ENCODE measurements around the gene RANBP10.

Gene RANBP10

DNA sequence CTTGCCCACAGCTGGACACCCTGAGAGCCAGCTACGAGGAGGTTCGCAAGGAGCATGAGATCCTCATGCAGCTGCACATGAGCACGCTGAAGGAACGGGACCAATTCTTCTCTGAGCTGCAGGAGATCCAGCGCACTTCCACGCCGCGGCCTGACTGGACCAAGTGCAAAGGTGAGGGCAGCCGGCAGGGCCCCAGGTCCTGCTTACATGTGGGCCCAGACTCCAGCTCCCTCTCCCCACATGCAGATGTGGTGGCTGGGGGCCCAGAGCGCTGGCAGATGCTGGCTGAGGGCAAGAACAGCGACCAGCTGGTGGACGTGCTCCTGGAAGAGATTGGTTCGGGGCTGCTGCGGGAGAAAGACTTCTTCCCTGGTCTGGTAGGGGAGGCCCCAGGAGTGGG lies 19.5 kb upstream of the RANBP10 start:
- no peak for DNase-seq (ENCODE audit: low spot score)

DNA sequence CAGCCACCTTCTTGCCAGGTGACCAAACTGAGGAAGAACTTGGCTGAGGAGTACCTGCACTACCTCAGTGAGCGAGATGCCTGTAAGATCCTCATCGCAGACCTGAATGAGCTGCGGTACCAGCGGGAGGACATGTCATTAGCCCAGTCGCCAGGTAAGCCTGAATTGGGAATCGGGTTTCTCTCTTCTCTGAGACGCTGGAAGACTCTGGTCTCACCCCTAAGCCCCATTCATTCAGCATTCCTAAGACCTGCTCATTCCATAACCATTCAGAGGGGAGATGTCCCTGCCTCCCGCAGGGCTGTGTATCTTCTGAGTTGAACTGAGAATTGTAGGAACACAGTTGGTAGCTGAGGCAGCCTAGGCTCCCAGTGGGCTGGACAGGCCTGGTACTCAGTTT lies 18.8 kb upstream of the RANBP10 start:
- no peak for DNase-seq (ENCODE audit: low spot score)

DNA sequence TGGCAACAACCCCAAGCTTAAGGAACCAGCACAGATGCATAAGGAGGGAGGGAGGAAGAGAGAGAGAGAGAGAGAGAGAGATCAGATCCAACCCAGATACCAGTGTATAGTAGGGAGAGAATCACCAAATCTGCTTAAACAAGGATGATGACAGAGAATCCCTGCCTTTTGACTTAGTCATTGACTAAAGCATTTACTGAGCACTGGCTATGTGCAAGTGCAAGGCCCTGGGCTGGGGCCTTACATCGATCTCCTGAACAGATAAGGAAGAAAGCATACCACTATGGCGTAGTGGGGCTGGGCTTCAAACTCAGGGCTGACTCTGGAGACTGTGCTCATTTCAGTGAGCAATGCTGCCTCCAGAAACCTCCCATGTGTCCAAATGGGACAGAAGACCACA lies 16.2 kb upstream of the RANBP10 start:
- peak; percentile 24 for DNase-seq (ENCODE audit: low spot score)

DNA sequence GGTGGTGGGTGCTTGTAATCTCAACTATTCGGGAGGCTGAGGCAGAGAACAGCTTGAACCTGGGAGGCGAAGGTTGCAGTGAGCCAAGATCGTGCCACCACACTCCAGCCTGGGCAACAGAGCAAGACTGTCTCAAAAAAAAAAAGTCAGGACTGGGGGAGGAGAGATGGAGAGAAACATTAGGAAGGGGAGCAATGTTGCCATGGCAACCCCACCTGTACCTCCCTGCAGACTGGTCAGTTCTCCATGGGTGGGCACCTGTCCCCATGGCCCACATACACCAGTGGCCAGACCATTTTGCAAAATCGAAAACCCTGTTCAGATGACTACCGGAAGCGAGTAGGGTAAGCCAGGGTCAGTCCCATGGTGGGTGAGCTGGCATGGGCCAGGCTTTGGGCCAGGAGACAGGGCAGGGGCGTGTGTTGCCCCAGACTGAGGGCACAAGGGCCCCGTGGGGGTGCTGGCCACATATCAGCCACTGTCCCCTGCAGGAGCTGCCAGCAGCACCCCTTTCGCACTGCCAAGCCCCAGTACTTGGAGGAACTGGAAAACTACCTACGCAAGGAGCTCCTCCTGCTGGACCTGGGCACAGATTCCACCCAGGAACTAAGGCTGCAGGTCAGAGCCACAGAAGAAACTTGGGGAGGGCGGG lies 14.4 kb upstream of the RANBP10 start:
- no peak for DNase-seq (ENCODE audit: low spot score)

DNA sequence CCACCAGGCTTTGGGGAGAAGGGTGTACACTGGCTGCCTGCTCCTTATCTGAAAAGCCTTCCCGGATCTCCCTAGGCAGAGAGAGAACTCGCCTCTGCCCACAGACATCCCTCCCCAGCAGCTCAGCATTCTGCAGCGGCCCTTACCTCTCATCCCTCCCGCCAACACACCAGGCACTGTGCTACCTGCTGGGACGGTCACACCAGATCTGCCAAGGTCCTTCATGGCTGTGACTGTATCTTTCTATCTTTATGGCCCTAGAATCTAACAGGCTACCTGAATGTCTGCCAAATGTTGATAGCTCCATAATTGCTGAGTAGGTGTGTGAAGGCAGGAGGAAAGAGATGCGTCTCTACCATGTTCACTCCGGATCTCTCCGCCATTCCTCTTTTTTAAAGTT lies 8.2 kb upstream of the RANBP10 start:
- no peak for DNase-seq (ENCODE audit: low spot score)

DNA sequence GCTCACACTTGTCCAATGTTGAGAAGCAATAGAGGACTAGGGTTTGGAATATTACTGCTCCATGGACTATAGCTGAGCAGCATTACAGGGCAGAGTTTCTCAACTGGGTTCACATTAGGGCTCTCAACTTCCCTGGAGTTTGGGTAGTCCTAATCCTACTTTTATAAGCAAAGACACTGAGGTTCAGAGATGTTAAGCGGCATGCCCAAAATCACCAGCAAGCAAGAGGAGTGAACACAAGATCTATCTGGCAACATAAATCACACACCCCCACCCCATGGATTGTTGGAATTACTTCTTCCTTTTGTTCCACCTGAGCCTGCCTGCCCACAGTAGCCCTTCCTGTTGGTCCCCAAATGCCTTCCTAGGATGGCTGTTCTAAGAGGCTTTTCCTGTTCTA lies 5.5 kb upstream of the RANBP10 start:
- DNase-seq (ENCODE audit: low spot score), result no peak

DNA sequence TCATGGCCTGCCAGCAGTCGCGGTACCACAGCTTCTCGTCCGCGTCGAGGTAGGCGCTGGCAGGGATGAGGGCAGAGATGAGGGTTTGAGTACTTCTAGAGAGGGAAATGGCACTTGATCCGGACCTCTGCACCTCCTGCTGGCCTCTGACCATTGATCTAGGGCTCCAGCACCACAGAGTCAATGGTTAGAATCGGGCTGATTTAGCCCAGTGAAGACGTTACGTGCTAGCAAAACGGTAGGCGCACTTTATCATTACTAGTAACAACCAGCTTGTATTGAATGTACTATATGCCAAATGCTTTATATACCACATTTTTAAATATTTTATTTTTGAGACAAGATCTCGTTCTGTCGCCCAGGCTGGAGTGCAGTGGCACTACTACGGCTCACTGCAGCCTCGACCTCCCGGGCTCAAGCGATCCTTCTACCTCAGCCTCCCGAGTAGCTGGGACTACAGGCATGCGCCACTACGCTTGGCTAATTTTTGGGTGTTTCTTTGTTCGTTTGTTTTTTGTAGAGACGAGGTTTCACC lies 855 bp upstream of the RANBP10 start:
- DNase-seq (ENCODE audit: low spot score), result no peak

DNA sequence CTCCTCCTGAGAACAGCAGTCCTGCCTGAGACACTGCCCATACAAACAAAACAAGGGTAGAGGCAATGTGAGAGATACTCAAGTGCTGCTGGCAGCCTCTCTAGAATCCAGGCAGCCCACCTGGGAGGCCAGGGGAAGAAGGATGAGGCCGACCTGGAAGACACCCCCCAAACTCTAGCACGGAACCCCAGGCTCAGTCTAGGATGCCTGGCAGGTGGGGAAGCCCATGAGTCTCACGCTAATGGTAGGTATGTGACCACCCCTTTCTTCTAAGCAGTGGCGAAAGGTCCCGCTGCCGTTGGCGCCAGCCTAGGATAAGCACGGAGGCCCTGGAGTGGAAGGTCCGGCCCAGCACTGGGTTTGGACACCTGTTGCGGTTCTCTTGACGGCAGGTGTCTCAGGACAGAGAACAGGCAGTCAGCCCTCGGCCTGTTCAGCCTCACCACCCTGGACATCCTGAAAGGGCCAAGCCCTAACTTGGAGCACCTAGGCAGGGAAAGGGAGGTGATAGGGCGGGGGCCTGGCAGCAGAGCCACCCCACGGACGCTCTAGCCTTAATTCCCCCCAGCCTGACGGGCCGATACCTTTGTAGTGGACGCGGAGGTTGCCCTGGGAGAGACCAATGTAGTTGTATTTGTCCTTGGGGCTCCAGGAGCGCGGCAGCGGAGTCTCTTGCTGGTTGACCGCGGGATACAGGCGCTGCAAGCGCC lies 487 bp downstream of the RANBP10 start:
- DNase-seq (ENCODE audit: low spot score), result no peak

DNA sequence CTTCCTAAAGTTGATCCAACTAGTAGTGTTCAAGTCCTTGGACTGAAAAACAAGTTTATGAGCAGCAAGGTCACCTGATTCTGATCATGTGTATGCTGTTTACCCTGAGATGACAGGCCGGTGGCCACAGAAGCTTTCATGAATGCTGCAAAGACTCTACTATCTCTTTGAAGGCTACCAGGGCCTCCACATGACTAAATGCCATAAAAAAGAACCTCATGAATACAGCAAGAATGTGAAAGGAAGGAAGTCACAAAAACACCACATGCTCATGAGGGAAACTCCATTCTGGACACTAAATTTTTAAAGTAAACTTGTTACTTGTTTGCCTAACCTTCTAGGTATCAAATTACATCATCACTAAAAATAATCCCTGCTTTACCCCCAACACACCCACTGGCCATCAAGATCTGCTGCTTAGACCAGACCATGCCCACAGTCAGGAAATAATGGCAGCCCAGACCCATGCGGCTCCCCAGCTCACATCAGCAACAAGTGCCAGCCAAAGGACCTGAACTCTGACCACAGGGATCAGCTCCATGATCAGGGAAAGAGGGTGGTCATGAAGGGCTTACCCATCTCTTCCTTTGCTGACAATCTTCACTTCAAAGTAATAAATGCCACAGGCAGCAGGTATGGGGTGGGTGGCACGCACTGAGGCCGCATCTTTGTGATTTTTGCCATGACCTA lies 1.4 kb downstream of the RANBP10 start:
- no peak for DNase-seq (ENCODE audit: low spot score)

DNA sequence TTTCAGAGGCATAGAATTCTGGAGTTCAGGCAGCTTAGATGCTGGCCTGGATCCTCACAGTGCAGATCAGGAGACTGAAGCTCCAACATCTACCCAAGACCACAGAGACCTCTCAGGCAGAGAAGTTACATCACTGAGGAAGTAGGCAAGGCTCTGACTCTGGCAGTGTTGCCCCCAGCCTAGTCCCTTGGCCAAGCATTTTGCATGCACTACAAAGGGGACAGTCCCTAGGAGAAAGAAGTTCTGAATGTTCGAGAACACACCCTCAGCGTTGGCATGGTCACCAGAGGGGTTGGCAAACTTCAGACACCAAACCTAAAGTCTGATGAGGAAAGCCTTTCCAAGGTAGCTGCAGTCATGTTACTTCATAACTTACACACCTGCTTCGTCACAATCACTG lies 2.5 kb downstream of the RANBP10 start:
- DNase-seq (ENCODE audit: low spot score), result no peak

DNA sequence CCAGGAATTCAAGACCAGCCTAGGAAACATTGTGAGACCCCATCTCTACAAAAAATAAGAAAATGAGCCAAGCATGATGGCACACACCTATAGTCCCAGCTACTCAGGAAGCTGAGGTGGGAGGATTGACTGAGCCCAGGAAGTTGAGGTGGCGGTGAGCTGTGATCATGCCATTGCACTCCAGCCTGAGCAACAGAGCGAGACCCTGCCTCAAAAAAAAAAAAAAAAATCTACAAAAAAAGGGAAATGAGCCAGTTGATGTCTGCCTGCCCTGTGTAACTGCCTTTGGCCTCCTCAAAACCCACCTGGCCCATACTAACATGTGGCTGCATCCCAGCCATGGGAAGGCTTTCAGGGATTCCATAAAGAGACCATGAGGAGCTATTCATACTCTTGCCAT lies 4.5 kb downstream of the RANBP10 start:
- no peak for DNase-seq (ENCODE audit: low spot score)

DNA sequence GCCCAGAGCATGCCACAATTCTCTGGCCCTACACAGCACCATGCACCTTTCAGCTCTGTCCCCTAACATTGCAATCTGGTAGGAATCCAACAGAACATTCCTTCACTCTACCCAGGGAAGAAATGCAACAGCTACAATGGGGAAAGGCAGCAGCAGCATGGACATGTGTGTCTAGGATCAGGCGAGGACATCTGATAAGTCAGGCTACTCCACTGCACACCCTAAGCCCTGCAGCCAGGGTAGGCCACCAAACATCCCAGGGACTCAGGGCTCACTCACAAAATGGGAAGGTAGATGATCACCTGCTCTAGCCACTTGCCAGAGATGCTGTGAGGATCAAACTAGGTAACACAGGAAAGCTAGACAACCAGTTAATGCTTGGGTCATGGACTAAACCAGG lies 5.1 kb downstream of the RANBP10 start:
- no peak for DNase-seq (ENCODE audit: low spot score)

DNA sequence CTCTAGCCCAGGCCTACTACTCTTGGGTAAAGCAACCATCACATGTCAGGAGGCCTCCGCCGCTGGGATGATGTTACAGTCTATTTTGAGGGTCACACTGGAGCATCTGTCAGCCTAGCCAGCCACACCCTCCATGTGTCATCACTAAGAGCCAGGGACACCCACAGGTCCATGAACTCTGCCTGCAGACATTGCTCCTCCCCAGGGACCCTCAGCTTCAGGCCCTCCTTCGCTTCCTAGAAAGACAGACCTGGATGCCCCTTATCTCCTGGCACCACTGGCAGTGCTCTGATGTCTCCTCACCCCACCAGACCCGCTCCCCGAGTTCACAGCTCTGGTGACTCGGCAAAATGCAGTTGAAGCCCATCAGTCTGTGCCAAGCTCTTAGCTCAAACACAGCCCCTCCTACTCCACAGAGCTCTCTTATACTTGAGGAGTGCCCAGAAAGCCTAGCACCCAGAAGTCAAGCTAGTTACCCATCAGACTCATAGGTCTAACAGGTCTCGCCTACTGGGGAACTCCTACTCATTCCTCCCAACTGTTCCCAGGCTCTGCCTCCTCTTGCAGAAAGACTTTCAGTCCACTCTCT lies 5.9 kb downstream of the RANBP10 start:
- DNase-seq (ENCODE audit: low spot score), result peak; percentile 58

DNA sequence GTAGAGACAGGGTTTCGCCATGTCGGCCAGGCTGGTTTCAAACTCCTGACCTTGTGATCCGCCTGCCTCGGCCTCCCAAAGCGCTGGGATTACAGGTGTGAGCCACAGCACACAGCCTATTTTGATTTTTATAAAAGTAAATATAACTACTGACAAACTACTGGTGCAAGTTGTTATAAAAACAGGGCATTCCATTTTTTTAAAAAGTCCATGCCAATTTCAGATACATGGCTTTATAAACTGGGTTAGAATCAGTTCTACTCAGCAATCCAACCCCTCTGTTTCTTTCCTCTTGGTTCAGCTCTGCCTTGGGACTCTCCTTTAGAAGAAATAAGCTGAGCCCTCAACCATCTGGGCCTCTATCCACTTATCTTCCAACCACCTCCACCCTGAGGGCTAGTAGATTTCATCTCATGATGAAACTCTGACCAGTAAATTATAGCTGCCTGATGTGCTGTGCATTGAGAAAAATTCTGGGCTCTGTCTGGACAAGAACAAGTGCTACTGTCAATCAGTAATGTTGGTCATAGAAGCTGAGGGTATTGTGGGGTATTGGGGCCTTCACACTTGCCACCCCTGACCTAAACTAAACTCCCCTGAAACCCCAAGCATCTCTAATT lies 10.2 kb downstream of the RANBP10 start:
- DNase-seq (ENCODE audit: low spot score), result no peak

DNA sequence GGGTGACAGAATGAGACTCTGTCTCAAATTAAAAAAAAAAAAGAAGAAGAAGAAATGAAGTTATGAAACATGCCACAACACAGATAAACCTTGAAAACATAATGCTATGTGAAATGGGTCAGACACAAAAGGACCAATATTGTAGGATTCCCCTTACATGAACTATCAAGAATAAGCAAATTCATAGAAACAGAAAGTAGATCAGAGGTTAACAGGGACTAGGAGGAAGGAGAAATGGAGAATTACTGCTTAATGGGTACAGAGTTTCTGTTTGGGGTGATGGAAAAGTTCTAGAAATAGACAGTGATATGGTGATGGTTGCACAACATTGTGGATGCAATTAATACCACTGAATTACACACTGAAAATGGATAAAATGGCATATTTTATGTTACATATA lies 16.3 kb downstream of the RANBP10 start:
- DNase-seq (ENCODE audit: low spot score), result no peak

DNA sequence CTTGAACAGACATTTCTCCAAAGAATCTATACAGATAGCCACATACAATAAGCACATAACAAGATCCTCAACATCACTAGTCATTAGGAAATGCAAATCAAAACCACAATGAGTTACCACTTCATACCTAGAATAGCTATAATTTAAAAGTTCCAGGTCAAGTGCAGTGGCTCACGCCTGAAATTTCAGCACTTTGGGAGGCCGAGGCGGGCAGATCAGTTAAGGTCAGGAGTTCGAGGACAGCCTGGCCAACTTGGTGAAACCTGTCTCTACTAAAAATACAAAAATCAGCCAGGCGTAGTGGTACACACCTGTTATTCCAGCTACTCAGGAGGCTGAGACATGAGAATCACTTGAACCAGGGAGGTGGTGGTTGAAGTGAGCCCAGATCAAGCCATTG lies 19.9 kb downstream of the RANBP10 start:
- DNase-seq (ENCODE audit: low spot score), result no peak

DNA sequence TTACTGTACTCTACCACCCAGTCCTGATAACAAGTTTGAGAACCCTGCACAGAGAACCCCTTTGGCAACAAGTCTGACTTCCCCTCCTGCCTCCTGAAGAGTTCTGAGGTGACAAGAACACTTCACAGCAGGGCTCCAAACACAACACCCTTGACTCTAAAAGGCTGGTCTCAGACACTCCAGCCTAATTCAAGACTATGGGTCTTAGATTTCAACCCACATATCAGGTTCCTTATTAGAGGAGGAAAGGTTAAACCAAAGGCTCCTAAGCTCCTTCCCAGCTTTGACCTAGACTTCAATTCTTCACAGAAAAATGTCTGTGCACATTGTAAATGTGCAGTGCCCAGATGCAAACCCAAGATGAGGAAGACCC lies 23.0 kb downstream of the RANBP10 start:
- DNase-seq (ENCODE audit: low spot score), result no peak

DNA sequence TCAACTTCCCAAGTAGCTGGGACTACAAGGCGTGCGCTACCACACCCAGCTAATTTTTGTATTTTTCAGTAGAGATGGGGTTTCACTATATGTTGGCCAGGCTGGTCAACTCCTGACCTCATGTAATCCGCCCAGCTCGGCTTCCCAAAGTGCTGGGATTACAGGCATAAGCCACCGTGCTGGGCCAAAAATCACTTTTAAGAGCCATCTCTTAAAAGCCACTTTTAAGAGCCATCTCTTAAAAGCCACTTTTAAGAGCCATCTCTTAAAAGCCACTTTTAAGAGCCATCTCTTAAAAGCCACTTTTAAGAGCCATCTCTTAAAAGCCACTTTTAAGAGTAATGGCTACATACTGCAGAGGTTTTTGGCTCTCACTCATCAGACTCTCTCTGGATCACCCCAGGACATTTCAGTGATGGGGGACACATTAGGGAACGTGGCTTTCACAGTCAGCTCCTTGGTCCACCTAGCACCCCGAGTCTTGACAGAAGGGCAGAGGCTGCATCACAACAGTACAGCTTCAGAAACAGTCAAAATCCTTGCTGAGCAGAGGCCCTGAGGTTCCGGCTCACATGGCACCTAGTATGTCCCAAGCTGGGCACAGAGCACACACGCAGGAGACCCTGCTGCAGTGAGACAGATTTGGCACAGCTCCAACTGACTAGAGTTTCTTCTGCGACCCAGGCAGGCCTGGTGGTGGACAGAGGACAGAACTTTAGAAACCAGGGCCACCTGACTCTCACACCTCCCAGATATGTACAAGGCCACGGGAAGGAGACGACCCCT lies 23.6 kb downstream of the RANBP10 start:
- DNase-seq (ENCODE audit: low spot score), result no peak

DNA sequence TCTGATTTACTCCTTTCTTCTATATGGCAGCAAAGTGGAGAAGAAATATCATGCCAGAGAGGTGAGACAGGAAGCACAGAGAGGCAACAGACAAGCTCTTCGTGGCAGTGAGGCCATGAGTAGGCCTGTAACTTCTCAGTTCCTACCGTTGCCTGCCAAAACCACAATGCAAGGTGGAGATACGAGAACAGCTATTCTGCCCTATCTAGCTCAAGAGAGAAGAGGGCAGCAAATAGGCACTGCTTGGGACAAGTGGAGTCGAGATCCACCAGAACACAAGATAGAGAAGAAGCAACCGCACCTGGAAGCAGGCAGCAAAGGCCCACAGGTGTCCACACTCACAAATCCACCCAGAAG lies 24.8 kb downstream of the RANBP10 start:
- DNase-seq (ENCODE audit: low spot score), result no peak

DNA sequence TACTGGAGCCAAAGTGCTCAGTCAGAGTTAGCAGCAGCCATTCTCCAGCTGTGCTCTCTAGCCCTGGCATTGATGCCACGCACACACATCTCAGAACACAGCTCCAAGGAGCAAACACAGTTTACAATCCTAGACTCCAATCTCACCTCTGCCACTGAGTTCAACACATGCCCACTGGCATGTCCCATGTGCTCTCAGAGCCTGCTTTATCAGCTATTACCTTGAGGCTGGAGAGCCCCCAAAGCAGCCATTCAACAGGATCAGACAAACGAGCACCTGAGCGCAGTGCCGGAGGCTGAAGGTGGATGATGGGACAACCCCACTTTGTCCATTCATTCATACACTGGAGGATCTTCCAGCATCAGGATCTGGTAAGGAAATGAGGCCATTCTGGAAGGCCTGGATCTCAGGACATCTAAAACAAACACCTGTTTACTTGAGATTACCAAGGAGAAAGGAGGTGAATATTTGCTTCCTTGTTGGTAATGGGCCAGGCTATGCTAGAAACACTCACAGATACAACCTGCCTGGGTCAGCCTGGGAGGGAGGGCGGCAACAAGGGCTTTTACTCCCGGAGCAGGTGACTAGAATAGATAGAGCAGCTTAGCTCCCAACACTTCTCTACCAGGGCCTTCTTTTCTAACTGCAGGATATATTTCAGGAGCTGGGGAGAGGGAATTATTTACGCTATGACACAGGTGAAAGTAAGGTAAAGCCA lies 25.4 kb downstream of the RANBP10 start:
- no peak for DNase-seq (ENCODE audit: low spot score)

All from AG08395 (cell line).